ENCODE measurements around the gene ID2.

- no peak for TF ChIP-seq EZH2 (IDR thresholded peaks at IDR 0.05; ENCODE audit: insufficient read depth, poor library complexity, severe bottlenecking)
- no peak for TF ChIP-seq EZH2phosphoT487 (IDR thresholded peaks at IDR 0.05; ENCODE audit: insufficient read depth, low read depth)
Measured at GRCh38 chr2:8681786-8682692, at the start of gene ID2.

All from GM23248 (cell line).